Stimulated activated effector memory CD8-positive, alpha-beta T cell treated with anti-CD3 and anti-CD28 coated beads, Interleukin-12 subunit alpha, Interleukin-12 subunit beta, amount 100 ng/mL, for 72 hours (primary cell): Measurements from ENCODE around the gene IGSF11.
A peak's percentile ranks its signal among the peaks of the same experiment; 100 is the strongest.
"Not testable (repeated sequence)": the region's sequence is repeated elsewhere in the genome, so short reads cannot be mapped to it uniquely, and the experiment has no call there.

Source experiments
- ATAC-seq: fragments of 150-1000 bp; cut with Tn5 transposase; 2 replicates; pipeline ENCODE4 v1.10.0; 2021
- DNase-seq, 2 donors: peaks; one replicate each; pipeline ENCODE4 v3.0.0; 2021 to 2022; ENCODE audit warnings: low spot score in 2 of 2
- H3K27ac Mint-ChIP-seq: one replicate; pipeline ENCODE4 v1.8.0; 2022; ENCODE audit warnings: mild to moderate bottlenecking, mixed read lengths
- H3K36me3 Mint-ChIP-seq: one replicate; pipeline ENCODE4 v1.8.0; 2022; ENCODE audit warnings: mild to moderate bottlenecking, mixed read lengths
- H3K4me1 Mint-ChIP-seq: one replicate; pipeline ENCODE4 v1.8.0; 2022; ENCODE audit warnings: mixed read lengths
- H3K4me3 Mint-ChIP-seq: one replicate; pipeline ENCODE4 v1.8.0; 2022; ENCODE audit warnings: mild to moderate bottlenecking, mixed read lengths
- H3K9me3 Mint-ChIP-seq: one replicate; pipeline ENCODE4 v1.8.0; 2022; ENCODE audit warnings: mixed read lengths

IGSF11 gene

GRCh38 chr3:119034256-119035013 is at the start of gene IGSF11:
Gene IGSF11, minus strand, starts transcription at chr3:119034846. Its CDS starts 264 bp downstream, at chr3:119034582.
- no peaks in the 10 kb centered on the region for H3K36me3 Mint-ChIP-seq
- peak; percentile 58 to 69 for DNase-seq
- ATAC-seq: peak; percentile 93
- H3K27ac Mint-ChIP-seq: no peak within 1 kb of the TSS
- no peaks in the 10 kb centered on the region for H3K4me1 Mint-ChIP-seq
- H3K4me3 Mint-ChIP-seq: peak within 1 kb of the TSS; percentile 72
- no peaks in the 10 kb centered on the region for H3K9me3 Mint-ChIP-seq

- Mint-ChIP-seq H3K27ac (no peak overlapping the region), H3K9me3 (peaks cover 2% of the 10 kb centered on the region), H3K36me3 (no peaks in the 10 kb centered on the region), H3K4me1 (no peaks in the 10 kb centered on the region), H3K4me3 (no peak overlapping the region)
- DNase-seq: no peak
- no peak for ATAC-seq
These were observed 45.7 kb upstream of the IGSF11 start for GRCh38 chr3:119080364-119080763.

- Mint-ChIP-seq H3K4me1 (no peaks in the 10 kb centered on the region), H3K36me3 (no peaks in the 10 kb centered on the region)
- no peak for ATAC-seq
These were observed 38.8 kb upstream of the IGSF11 start for GRCh38 chr3:119073258-119074001.

GRCh38 chr3:119072451-119072850 is 37.8 kb upstream of the IGSF11 start:
- H3K27ac Mint-ChIP-seq, H3K4me3 Mint-ChIP-seq, H3K36me3 Mint-ChIP-seq, DNase-seq, H3K9me3 Mint-ChIP-seq, ATAC-seq, H3K4me1 Mint-ChIP-seq: not testable (repeated sequence)

More at GRCh38 chr3:119073258-119074001, 38.8 kb upstream of the IGSF11 start:
- peaks cover 4% of the 10 kb centered on the region for H3K9me3 Mint-ChIP-seq
- no peak for DNase-seq
- H3K4me3 Mint-ChIP-seq: no peak overlapping the region
- no peak overlapping the region for H3K27ac Mint-ChIP-seq

- Mint-ChIP-seq H3K36me3 (no peaks in the 10 kb centered on the region), H3K4me3 (no peak overlapping the region), H3K4me1 (no peaks in the 10 kb centered on the region), H3K9me3 (no peaks in the 10 kb centered on the region), H3K27ac (no peak overlapping the region)
- ATAC-seq: no peak
- DNase-seq: no peak
These were observed 35.1 kb upstream of the IGSF11 start for GRCh38 chr3:119069725-119070124.

- Mint-ChIP-seq H3K4me3 (no peak overlapping the region), H3K9me3 (no peaks in the 10 kb centered on the region), H3K4me1 (no peaks in the 10 kb centered on the region), H3K27ac (no peak overlapping the region), H3K36me3 (no peaks in the 10 kb centered on the region)
- DNase-seq (no peak), ATAC-seq (peak; percentile 8)
These were observed 28.8 kb upstream of the IGSF11 start for GRCh38 chr3:119063471-119063870.

- Mint-ChIP-seq H3K36me3 (no peaks in the 10 kb centered on the region), H3K4me3 (no peak overlapping the region), H3K9me3 (no peaks in the 10 kb centered on the region), H3K4me1 (no peaks in the 10 kb centered on the region), H3K27ac (no peak overlapping the region)
- ATAC-seq (no peak), DNase-seq (no peak)
These were observed 28.2 kb upstream of the IGSF11 start for GRCh38 chr3:119062892-119063291.

GRCh38 chr3:119044593-119044992 is 9.9 kb upstream of the IGSF11 start:
- DNase-seq: no peak
- Mint-ChIP-seq H3K4me1 (no peaks in the 10 kb centered on the region), H3K27ac (no peak overlapping the region), H3K9me3 (peaks cover 5% of the 10 kb centered on the region), H3K4me3 (no peak overlapping the region), H3K36me3 (no peaks in the 10 kb centered on the region)
- ATAC-seq: no peak

GRCh38 chr3:119042162-119042561 is 7.5 kb upstream of the IGSF11 start:
- H3K4me1 Mint-ChIP-seq: no peaks in the 10 kb centered on the region
- ATAC-seq (no peak), DNase-seq (no peak)
- H3K9me3 Mint-ChIP-seq: peaks cover 5% of the 10 kb centered on the region
- H3K27ac Mint-ChIP-seq: no peak overlapping the region
- no peak overlapping the region for H3K4me3 Mint-ChIP-seq
- H3K36me3 Mint-ChIP-seq: no peaks in the 10 kb centered on the region

GRCh38 chr3:119035014-119035346 is 334 bp upstream of the IGSF11 start:
- Mint-ChIP-seq H3K4me1 (no peaks in the 10 kb centered on the region), H3K4me3 (peak overlapping the region; percentile 72), H3K36me3 (no peaks in the 10 kb centered on the region), H3K9me3 (no peaks in the 10 kb centered on the region), H3K27ac (no peak overlapping the region)
- ATAC-seq (no peak), DNase-seq (no peak)

- Mint-ChIP-seq H3K36me3 (no peaks in the 10 kb centered on the region), H3K27ac (no peak overlapping the region), H3K9me3 (no peaks in the 10 kb centered on the region), H3K4me1 (no peaks in the 10 kb centered on the region), H3K4me3 (peak overlapping the region; percentile 72)
- DNase-seq: no peak
- ATAC-seq: no peak
These were observed 1.0 kb downstream of the IGSF11 start for GRCh38 chr3:119033393-119034255.

- Mint-ChIP-seq H3K4me1 (peaks cover 1% of the 10 kb centered on the region), H3K4me3 (no peak overlapping the region), H3K36me3 (no peaks in the 10 kb centered on the region), H3K27ac (no peak overlapping the region), H3K9me3 (no peaks in the 10 kb centered on the region)
- DNase-seq (no peak), ATAC-seq (no peak)
These were observed 9.4 kb downstream of the IGSF11 start for GRCh38 chr3:119025171-119025795.

GRCh38 chr3:119019767-119020518 is 14.7 kb downstream of the IGSF11 start:
- ATAC-seq: peak; percentile 48
- no peak overlapping the region for H3K27ac Mint-ChIP-seq
- no peaks in the 10 kb centered on the region for H3K36me3 Mint-ChIP-seq
- no peaks in the 10 kb centered on the region for H3K9me3 Mint-ChIP-seq
- no peak overlapping the region for H3K4me3 Mint-ChIP-seq
- DNase-seq: no peak
- peaks cover 5% of the 10 kb centered on the region for H3K4me1 Mint-ChIP-seq

- ATAC-seq: no peak
- DNase-seq: no peak
- H3K4me1 Mint-ChIP-seq: peaks cover 5% of the 10 kb centered on the region
- no peak overlapping the region for H3K4me3 Mint-ChIP-seq
- no peaks in the 10 kb centered on the region for H3K9me3 Mint-ChIP-seq
- H3K36me3 Mint-ChIP-seq: no peaks in the 10 kb centered on the region
- H3K27ac Mint-ChIP-seq: no peak overlapping the region
These were observed 15.8 kb downstream of the IGSF11 start for GRCh38 chr3:119018690-119019463.
